GM18505 (cell line): ENCODE data around the gene NRIP2.

Experiments
- ATAC-seq: cut with Tn5 transposase; IDR thresholded peaks from one replicate; pipeline ENCODE4 v1.9.1; 2021; ENCODE audit not compliant: unreplicated experiment
- POLR2A ChIP-seq: IDR thresholded peaks from 4 replicates; pipeline ENCODE4 v1.6.1; 2011; ENCODE audit warnings: borderline replicate concordance; ENCODE audit not compliant: insufficient read depth, insufficient read length; ENCODE audit errors: extremely low read depth

Gene NRIP2

DNA sequence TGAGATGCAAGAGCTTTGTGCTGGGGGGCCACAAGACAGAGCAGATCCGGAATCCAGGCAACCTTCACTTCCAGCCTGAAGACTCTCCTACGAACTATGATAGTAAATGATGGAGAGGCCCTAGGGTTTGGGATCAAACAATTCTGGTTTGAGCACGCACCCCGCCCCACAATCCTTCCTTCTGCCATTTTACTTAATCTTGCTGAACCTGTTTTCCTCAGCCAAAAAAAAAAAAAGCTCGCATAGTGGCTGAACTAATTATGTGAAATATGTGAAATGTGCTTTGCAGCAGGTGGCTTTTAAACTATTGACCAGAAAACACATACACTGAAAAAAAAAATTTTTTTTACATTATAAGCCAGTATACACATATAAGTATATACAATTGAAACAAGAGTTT lies 23.0 kb downstream of the NRIP2 start:
- TF ChIP-seq POLR2A, result no peak
- no peak for ATAC-seq

DNA sequence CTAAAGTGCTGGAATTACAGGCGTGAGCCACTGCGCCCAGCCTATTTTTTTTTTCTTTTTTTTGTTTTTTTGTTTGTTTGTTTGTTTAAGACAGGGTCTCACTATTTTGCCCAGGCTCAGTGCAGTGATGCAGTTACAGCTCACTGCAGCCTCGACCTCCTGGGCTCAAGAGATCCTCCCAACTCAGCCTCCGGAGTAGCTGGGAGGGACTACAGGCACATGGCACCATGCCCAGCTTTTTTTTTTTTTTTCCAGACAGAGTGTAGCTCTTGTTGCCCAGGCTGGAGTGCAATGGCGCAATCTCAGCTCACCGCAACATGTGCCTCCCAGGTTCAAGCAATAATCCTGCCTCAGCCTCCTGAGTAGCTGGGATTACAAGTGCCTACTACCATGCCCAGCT lies 28.1 kb downstream of the NRIP2 start:
- no peak for ATAC-seq
- no peak for TF ChIP-seq POLR2A

- no peak for TF ChIP-seq POLR2A
- ATAC-seq, result no peak
These were observed 29.7 kb downstream of the NRIP2 start for GRCh38 chr12:2805143-2805520.

DNA sequence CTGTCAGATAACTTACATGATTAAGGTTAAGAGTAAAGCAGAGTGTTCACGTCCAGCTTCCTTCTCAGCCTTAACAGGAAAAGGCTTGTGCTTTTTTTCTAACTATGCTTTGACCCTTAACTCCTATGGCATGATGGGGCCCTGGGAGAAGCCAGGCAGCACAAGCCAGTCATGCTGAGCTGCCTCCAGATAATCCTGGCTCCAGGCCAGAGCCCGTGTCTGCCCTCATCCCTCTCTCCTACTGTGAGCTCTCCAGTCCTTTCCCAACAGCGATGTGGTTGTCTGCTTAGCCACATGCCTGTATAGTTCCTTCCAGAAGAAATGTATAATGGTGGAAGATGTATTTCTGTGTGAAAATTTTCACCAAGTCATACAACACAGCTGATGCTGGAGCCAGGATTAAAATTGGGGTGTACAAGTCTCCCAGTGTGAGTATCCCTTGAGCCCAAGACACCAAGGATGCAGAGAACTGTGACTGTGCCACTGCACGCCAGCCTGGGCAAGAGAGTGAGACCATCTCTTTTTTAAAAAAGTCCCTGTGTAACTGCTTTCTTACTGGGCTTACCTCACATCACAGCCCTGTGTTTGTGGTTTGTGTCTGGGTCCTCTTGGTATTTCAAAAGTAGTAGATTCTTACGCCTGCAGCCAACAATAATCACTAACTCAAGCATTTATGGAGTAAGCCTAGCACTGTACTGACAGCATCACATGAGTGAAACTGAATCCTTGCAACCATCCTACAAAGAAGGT lies 30.3 kb downstream of the NRIP2 start:
- ATAC-seq, result no peak
- no peak for TF ChIP-seq POLR2A

GRCh38 chr12:2803635-2804392 lies 31.0 kb downstream of the NRIP2 start:
- ATAC-seq, result no peak
- no peak for TF ChIP-seq POLR2A

GRCh38 chr12:2801044-2801783 lies 33.6 kb downstream of the NRIP2 start:
- ATAC-seq, result no peak
- TF ChIP-seq POLR2A, result no peak

DNA sequence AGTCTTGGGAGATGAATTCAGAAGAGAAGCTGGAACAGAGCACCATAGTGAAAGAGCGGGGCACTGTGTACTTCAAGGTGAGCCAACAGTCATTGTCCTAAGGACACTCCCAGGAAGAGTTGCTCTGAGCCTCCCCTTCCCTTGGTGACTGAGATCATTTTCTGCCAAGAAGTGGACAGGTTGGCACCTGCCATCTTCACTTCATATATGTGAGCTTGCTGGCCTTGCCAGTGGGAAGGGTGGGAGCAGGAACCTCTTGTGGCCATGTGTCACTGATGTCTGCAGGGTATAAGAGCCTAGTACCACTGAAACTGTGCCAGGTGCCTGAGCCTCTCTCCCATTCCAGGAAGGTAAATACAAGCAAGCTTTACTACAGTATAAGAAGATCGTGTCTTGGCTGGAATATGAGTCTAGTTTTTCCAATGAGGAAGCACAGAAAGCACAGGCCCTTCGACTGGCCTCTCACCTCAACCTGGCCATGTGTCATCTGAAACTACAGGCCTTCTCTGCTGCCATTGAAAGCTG lies 34.7 kb downstream of the NRIP2 start:
- no peak for ATAC-seq

GRCh38 chr12:2797721-2798418 lies 37.0 kb downstream of the NRIP2 start:
- ATAC-seq, result no peak
- TF ChIP-seq POLR2A, result no peak

More for the DNA sequence above, 34.7 kb downstream of the NRIP2 start:
- TF ChIP-seq POLR2A, result no peak

DNA sequence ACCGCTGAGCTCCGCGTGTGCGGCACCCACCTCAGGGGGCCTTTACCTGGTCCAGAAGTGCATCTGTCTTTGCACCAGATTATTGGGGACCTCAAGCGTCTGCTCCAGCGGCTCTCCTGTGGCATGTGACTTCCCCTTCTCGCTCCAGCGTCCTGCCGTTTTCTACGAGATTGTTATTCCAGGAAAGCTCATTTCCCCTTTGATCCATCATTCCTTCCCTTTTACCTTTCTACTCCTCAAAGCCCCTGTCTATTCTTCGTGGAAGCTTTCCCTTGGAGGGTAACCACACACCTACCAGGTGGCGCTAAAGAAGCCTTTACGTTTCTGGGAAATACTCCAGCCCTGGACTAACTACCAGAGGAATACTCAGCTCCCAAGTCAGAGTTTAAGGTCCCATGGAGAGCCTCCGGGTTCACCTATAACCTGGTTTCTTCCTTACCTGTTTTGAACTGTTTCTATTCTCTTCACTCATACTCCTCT lies 38.6 kb downstream of the NRIP2 start:
- TF ChIP-seq POLR2A, result no peak
- no peak for ATAC-seq

- peak; percentile 70 for ATAC-seq
- TF ChIP-seq POLR2A, result no peak
These were observed 39.3 kb downstream of the NRIP2 start for GRCh38 chr12:2795291-2796186.

GRCh38 chr12:2794736-2795289 lies 40.0 kb downstream of the NRIP2 start, which contains the start of gene FKBP4:
FKBP4 (plus strand) TSS chr12:2794970; CDS start chr12:2795140, 170 bp downstream.
- ATAC-seq, result peak; percentile 75
- peak; percentile 63 for TF ChIP-seq POLR2A
